ENCODE measurements around the gene FXYD3.
A peak's percentile ranks its signal among the peaks of the same experiment; 100 is the strongest.

Gene FXYD3

GRCh38 chr19:35105411-35106290, 10.0 kb upstream of the FXYD3 start:
- H3K4me3 ChIP-seq (ENCODE audit: low read length) = no peak overlapping the region
- no peak for DNase-seq (ENCODE audit: low read depth)
- no peak for TF ChIP-seq CTCF (IDR thresholded peaks at IDR 0.05; ENCODE audit: insufficient read depth, low read depth, low read length, missing control alignments)

GRCh38 chr19:35106291-35106583, 9.4 kb upstream of the FXYD3 start:
- DNase-seq (ENCODE audit: low read depth) = no peak
- no peak overlapping the region for H3K4me3 ChIP-seq (ENCODE audit: low read length)
- no peak for TF ChIP-seq CTCF (IDR thresholded peaks at IDR 0.05; ENCODE audit: insufficient read depth, low read depth, low read length, missing control alignments)

DNA sequence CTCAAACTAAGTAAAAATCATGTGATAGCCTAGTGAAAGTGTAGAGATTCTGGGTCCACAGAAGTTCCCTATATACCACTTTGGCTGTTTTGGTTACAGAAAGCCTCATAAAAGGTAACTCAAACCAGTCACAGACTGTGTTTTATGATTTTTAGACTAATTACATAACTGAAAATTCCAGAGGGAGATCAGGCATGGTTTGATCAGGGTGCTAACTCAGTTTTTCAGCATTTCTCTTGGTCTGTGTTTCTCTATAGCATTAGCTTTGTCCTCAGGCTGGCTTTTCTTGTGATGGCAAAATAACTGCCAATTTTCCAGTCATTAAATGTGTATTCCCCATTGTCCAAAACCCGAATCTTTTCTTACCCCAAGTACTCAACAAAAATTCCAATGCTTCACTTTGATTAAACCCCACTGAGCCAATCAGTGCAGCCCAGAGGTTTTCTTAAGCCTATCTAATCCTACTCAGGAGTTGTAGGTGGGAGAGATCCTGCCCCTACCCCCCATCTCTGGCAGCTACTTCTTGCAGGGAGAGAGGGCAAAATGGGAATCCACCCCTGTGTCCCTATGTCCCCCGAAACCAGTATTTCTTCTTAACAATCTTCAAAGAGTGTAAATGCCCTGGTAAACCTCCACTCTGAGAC, 8.6 kb upstream of the FXYD3 start:
- no peak overlapping the region for H3K4me3 ChIP-seq (ENCODE audit: low read length)
- no peak for DNase-seq (ENCODE audit: low read depth)
- no peak for TF ChIP-seq CTCF (IDR thresholded peaks at IDR 0.05; ENCODE audit: insufficient read depth, low read depth, low read length, missing control alignments)

DNA sequence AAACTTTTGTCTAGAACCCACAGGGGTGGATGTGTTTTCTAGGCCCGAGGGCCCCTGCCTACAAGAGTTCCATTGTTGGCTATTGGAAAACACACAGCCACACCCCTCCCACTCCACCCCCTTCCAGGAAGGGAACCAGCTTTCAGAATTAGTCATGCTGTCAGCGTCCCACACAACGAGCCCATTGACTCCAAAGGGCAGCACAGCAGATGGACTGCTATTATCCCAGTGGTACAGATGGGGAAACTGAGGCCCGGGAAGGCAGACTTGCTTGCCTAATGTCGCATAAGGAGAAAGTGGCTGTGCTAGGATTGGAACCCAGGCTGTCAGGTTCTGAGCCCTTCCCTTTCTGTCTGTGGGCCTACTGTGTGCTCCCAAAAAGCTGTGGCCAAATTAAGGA, 8.1 kb upstream of the FXYD3 start:
- TF ChIP-seq CTCF (IDR thresholded peaks at IDR 0.05; ENCODE audit: insufficient read depth, low read depth, low read length, missing control alignments) = no peak
- peak; percentile 86 for DNase-seq (ENCODE audit: low read depth)

GRCh38 chr19:35108730-35109129, 6.9 kb upstream of the FXYD3 start:
- no peak for DNase-seq (ENCODE audit: low read depth)
- no peak overlapping the region for H3K4me3 ChIP-seq (ENCODE audit: low read length)
- TF ChIP-seq CTCF (IDR thresholded peaks at IDR 0.05; ENCODE audit: insufficient read depth, low read depth, low read length, missing control alignments) = no peak

More for the DNA sequence above, 8.1 kb upstream of the FXYD3 start:
- H3K4me3 ChIP-seq (ENCODE audit: low read length) = no peak overlapping the region

DNA sequence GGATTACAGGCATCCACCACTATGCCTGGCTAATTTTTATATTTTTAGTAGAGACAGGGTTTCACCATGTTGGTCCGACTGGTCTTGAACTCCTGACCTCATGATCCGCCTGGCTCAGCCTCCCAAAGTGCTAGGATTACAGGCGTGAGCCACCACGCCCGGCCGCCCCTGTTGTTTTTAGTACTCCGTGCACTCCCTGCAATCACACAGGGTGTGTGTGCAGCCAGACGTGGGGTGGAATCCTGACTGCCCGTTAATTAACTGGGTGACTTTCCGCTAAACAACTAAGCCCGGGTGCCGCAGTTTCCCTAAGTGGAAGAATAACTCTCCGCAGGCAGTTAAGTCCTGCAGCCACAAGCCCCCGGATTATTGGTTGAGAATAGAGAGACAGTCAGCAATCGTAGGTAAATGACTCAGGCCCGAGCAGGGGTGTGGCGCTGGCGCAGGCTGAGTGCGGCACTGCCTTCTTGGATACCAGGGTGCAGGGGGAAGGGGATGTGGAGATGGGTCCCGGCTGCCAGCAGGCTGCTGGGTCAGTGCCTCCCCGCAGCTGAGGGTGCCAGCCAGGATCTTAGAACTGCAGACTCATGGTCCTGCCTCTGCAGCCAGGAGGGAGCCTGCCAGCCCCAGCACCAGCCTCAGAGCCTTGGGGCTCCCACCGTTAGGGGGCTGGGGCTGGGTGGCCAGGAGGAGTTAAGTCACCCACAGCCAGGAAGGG, 6.1 kb upstream of the FXYD3 start:
- DNase-seq (ENCODE audit: low read depth) = peak; percentile 59
- H3K4me3 ChIP-seq (ENCODE audit: low read length) = no peak overlapping the region
- TF ChIP-seq CTCF (IDR thresholded peaks at IDR 0.05; ENCODE audit: insufficient read depth, low read depth, low read length, missing control alignments) = no peak
